Raji (cell line): ENCODE data around the gene DNHD1.

Source experiments
- POLR2A ChIP-seq: IDR thresholded peaks from 2 replicates; pipeline ENCODE4 v1.6.1; 2011; ENCODE audit warnings: low read depth, low read length, control low read depth; ENCODE audit not compliant: insufficient read depth

Gene DNHD1

GRCh38 chr11:6563667-6564066 is 66.6 kb downstream of the DNHD1 start:
- TF ChIP-seq POLR2A = no peak

- TF ChIP-seq POLR2A = no peak
Measured at GRCh38 chr11:6565325-6565724, 68.2 kb downstream of the DNHD1 start.

GRCh38 chr11:6565988-6566703 is 69.1 kb downstream of the DNHD1 start:
- no peak for TF ChIP-seq POLR2A

DNA sequence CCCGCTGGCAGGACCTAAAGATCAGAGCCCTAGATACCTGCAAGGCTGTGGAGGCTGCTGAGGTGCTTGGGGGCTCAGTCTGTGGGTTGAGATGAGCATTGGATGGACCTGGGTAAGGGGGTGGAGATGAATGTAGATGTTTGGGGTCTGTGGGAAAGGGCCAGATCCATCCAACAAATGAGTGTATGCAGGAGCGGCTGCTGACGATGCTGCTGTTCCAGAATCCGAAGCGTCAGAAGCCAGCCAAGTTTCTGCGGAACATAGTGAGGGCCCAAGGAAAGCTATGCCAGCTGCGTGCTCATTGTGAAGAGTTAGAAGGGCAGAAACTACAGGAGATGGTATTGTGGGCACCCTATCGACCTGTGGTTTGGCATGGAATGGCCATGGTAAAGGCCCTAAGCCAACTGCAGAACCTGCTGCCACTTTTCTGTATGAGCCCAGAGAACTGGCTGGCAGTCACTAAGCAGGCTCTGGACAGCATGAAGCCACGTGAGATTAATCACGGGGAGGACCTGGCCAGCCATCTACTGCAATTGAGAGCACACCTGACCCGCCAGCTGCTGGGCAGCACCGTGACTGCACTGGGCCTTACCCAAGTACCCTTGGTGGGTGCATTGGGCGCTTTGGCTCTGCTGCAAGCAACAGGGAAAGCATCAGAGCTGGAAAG is 69.8 kb downstream of the DNHD1 start:
- TF ChIP-seq POLR2A = no peak

DNA sequence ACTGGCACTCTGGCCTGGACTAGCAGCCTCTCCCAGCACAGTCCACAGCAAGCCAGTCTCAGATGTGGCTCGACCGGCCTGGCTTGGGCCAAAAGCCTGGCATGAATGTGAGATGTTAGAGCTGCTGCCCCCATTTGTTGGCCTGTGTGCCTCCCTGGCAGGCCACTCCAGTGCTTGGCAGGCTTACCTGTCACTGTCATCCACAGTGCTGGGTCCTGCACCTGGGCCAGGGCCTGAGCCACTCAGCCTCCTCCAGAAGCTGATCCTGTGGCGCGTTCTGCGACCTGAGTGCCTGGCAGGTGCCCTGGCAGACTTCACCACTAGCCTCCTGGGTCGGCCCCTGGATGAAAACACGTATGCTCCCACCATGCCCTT is 70.3 kb downstream of the DNHD1 start:
- no peak for TF ChIP-seq POLR2A

GRCh38 chr11:6568191-6568918 is 71.3 kb downstream of the DNHD1 start:
- no peak for TF ChIP-seq POLR2A

- no peak for TF ChIP-seq POLR2A
Measured at GRCh38 chr11:6569706-6570105, 72.6 kb downstream of the DNHD1 start.

- TF ChIP-seq POLR2A = no peak
Measured at GRCh38 chr11:6570691-6571427, 73.8 kb downstream of the DNHD1 start.

DNA sequence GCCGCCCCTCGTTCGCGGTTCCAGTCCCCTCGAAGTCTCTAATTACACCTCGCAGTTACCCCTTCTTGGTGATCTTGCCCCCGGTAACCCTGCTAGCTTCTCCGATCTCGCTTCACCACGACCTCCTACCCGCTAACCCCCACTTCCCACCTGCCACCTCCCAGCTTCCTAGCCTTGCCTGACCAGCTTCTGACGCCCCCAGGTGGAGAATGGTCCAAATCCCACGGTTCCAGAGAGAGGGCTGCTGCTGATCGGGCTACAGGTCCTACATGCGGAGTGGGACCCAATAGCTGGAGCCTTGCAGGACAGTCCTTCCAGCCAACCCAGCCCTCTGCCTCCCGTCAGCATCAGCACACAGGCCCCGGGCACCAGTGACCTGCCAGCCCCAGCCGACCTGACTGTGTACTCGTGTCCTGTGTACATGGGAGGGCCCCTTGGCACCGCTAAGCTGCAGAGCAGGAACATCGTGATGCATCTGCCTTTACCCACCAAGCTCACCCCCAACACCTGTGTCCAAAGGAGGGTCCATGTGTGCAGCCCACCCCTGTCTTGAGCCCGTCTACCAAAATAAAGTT is 74.4 kb downstream of the DNHD1 start:
- TF ChIP-seq POLR2A = no peak

- TF ChIP-seq POLR2A = no peak
Measured at GRCh38 chr11:6572215-6572614, 75.1 kb downstream of the DNHD1 start.

GRCh38 chr11:6574816-6575715 is 78.0 kb downstream of the DNHD1 start:
- no peak for TF ChIP-seq POLR2A

GRCh38 chr11:6576471-6577373 is 79.6 kb downstream of the DNHD1 start:
- no peak for TF ChIP-seq POLR2A

GRCh38 chr11:6578134-6578533 is 81.1 kb downstream of the DNHD1 start:
- TF ChIP-seq POLR2A = no peak

- no peak for TF ChIP-seq POLR2A
Measured at GRCh38 chr11:6579681-6580080, 82.6 kb downstream of the DNHD1 start.

DNA sequence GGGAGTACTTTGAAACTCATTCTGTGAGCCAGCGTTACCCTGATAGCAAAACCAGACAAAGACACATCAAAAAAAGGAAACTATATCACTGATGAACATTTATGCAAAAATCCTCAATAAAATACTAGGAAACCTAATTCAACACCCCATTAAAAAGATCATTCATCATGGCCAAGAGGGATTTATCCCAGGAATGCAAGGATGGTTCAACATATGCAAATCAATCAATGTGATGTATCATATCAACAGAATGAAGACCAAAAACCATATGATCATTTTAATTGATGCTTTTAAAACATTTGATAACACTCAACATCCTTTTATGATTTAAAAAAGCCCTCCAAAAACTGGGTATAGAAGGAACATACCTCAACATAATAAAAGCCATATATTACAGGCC is 86.5 kb downstream of the DNHD1 start:
- TF ChIP-seq POLR2A = no peak
